HG02981 (cell line): ENCODE measurements around the gene PRR33.
"Not testable (repeated sequence)": the region's sequence is repeated elsewhere in the genome, so short reads cannot be mapped to it uniquely, and the experiment has no call there.

Experiments used
- ATAC-seq: cut with Tn5 transposase; IDR thresholded peaks from one replicate; pipeline ENCODE4 v1.9.1; 2021; ENCODE audit warnings: mild to moderate bottlenecking, moderate library complexity; ENCODE audit not compliant: unreplicated experiment

The PRR33 gene

DNA sequence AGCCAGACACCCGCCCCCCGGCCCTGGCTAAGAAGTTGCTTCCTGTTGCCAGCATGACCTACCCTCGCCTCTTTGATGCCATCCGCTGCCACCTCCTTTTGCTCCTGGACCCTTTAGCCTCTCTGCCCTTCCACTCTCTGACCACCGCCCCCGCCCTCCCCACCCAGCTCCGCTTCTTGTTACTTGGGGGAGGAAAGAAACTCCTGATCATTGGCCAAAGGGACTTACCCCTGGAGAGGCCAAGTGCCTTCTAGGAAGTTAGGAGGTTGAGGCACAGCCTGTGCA lies at the start of gene PRR33:
Gene PRR33, minus strand, starts transcription at position 65 of the 285 bp plus-strand sequence. CDS start 1,311 bp downstream, outside the sequence.
- ATAC-seq: no peak

- not testable (repeated sequence) for ATAC-seq
Measured at GRCh38 chr11:1939788-1940187, 48.1 kb upstream of the PRR33 start.

DNA sequence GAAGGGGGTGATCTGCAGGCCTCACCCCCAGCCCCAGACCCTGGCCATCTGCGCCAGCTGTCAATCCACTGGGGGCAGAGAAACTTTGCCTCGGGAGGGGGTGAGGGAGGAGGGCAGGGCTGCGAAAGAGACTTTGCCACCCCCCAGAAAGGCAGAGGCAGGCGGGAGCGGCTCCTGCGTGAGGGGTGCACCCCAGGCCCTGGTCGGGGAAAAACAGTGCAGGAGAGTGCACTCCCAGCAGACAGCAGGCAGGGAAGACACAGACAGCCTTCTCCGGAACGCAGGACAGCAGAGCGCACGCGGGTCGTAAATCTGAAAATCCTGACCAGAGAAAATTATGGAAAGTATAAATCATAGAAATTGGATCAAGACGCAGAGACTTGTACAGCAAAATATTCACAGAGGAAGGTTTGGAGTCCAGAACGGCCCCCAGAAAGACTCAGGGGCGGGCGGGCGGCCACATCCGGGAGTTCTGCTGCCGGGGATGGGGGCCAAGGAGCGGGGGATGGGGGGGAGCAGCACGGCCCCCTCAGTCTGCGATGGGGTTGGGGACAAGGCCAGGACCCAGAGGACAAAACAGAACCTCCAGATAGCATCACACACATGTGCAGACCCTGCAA lies 47.4 kb upstream of the PRR33 start:
- no peak for ATAC-seq

DNA sequence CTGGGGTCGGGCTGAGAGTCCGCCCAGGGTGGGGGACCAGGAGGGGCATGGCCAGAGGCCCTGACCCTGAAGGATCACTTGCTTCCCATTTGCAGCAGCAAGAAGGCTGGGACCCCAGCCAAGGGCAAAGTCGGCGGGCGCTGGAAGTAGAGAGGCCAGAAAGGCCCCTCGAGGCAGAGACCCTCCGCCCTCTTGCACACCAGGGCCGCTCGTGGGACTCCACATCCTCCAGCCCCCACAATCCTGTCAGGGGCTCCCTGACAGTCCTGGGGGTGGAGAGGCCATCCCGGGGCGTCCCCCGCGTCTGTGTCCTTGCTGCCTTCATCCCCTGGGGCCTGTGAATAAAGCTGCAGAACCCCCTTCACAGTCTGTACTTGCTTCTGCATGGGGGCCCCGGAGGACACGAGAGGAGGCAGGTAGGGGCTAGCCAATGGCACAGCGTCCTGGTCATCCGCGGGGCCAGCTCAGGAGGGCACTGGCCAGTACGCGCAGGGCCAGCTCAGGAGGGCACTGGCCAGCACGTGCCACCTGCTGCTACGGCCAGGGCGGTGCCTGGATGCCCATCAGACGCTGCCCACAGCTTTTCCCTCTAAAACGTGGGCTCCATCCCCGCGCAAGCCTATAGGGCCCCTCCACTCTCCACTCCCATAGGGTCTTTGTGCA lies 46.8 kb upstream of the PRR33 start:
- ATAC-seq: no peak

GRCh38 chr11:1937616-1938342 lies 46.1 kb upstream of the PRR33 start:
- ATAC-seq: no peak

DNA sequence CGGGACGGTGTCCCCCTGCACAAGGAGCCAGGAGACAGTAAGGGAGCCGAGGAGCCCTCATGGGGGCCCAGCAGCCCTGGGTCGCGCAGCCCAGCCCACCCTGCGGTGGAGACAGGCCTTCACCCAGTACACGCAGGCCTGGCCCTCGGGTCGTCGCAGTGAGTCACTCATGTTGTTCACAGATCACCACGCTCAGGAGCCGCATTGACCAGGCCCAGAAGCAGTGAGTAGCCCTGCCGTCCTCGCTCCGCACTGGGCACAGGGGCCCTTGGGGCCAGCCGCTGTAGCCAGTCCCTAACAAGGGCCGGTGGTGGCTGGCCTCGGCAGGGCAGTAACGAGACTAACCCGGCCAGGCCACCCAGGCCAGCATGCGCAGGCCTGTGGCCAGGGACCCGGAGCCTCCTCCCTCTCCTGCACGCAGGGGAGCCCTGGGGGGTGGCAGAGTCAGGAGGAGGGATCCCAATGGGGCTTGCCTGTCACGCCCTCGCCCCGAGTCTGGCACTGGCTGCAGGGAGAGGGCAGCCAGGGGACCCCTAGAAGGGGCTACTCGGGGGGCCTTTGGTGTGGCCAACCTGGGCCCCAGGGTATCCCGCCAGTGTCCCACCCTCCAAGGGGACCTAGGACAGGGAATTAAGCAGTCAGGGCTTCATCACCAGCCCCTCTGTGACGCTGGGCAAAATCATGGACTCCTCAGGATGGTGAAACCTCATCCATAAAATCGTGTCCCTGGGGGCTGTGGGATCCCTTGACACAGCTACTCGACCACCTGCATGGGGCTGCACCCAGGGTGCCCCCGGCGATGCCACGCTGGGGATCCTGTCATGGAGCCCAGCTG lies 45.3 kb upstream of the PRR33 start:
- no peak for ATAC-seq

DNA sequence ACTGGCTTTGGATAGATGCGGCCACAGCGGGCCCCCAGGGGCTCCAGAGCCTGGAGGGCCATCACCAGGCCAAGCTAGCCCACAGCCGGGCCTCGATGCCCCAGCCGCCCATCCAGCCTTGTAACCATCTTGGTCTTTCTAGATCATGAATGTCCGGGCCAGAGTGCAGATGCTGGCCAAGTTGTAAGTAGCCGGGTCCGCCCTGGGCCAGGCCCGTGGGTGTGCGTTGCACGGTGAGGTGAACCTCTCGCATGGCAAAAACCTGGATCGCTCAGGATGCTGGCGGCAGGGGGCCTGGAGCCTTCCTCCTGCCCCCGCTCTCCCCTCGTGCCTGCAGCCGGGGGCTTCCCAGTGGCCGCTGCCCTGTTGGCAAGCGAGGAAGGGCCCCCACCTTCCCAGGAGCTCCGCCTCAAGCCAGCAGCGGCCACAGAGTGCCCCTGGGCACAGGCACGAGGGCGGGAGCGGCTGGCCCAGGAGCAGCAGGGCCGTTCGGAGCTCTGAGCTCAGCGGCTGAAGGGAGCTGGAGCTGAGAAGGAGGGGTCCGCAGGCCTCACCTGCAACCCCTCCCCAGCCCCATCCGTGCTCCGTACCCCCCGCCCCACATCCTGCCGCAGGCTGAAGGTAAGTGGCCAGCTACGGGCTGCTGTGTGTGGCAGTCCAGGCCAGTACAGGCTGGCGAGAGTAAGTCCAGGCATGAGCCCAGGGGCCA lies 44.5 kb upstream of the PRR33 start:
- ATAC-seq: no peak

DNA sequence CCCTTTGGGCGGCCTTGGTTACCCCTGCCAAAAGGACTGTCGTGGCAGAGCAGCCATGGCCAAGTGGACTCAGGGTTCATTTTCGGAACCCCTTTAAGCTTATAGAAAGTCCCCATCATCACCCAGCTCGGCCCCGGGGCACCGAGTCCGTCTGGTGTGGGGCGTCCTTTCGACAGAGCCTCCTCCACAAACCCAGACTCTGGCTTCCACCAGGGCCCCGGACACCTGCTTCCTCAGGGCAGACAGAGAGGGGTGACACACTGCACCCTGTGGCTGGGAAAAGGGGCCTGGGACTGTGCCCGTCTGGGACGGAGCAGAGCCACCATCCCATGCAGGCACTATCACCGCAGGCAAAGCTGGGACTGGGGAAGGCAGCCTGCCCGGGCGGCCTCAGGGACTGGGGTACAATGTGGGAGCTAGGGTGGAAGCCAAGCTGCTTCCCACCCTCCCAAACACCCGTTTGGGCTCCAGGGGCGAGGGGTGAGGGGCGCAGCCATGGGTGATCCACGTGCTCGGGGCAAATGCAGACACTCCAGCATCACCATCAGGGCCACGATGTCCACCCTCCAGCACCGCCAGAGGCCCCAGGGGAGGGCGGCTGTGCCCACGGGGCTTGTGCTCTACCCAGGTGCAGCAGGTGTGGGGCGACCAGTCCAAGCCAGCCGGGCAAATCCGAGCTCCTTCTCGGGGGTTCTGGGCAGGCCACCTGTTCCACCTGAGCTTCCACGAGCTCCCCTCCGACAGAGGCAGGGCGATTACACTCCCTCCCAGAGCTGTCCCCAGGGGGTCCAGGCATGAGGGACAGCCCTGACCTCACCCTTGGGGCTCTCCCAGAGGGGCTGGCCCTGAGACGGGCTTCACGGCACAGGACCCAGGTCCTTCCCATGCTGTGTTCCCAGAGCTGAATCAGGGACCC lies 43.7 kb upstream of the PRR33 start:
- ATAC-seq: no peak

DNA sequence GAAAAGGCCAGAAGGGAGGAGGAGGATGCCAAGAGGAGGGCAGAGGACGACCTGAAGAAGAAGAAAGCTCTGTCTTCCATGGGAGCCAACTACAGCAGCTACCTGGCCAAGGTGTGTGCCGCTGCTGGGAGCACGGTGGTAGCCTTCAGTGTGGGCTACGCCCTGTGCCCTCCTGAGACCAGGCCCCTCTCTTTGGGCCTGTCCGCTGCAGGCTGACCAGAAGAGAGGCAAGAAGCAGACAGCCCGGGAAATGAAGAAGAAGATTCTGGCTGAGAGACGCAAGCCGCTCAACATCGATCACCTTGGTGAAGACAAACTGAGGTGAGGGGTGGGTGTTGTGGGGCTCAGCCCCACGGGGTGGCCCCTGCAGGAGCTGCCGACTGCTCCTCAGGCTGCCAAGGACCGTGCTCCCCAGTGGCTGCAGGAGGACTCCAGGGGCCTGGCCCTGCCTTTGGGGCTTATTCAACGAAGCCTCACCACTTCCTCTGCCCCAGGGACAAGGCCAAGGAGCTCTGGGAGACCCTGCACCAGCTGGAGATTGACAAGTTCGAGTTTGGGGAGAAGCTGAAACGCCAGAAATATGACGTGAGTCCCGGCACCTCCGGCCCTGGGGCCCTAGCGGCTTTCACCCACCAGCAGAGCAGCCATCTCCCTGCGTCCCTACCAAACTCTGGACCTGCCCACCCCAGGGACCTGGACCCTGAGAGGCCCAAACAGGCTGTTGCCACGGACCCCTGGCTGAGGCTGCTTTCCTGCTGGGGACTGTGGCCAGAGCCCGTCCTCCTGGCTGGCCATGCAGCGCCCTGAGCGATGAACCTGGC lies 42.9 kb upstream of the PRR33 start:
- no peak for ATAC-seq

- no peak for ATAC-seq
Measured at GRCh38 chr11:1933416-1934334, 42.0 kb upstream of the PRR33 start.

- ATAC-seq: no peak
Measured at GRCh38 chr11:1932681-1933080, 41.0 kb upstream of the PRR33 start.

- ATAC-seq: no peak
Measured at GRCh38 chr11:1932105-1932480, 40.4 kb upstream of the PRR33 start.

- no peak for ATAC-seq
Measured at GRCh38 chr11:1931341-1932104, 39.8 kb upstream of the PRR33 start.

- no peak for ATAC-seq
Measured at GRCh38 chr11:1930462-1930830, 38.8 kb upstream of the PRR33 start.

- ATAC-seq: no peak
Measured at GRCh38 chr11:1929621-1930461, 38.1 kb upstream of the PRR33 start.

- ATAC-seq: no peak
Measured at GRCh38 chr11:1928891-1929541, 37.3 kb upstream of the PRR33 start.
